HG02763 (cell line): ENCODE results near the gene ADD3.

Source experiments
- ATAC-seq: cut with Tn5 transposase; IDR thresholded peaks from one replicate; pipeline ENCODE4 v1.9.1; 2021; ENCODE audit warnings: mild to moderate bottlenecking, moderate library complexity; ENCODE audit not compliant: unreplicated experiment

The ADD3 gene, protein sequence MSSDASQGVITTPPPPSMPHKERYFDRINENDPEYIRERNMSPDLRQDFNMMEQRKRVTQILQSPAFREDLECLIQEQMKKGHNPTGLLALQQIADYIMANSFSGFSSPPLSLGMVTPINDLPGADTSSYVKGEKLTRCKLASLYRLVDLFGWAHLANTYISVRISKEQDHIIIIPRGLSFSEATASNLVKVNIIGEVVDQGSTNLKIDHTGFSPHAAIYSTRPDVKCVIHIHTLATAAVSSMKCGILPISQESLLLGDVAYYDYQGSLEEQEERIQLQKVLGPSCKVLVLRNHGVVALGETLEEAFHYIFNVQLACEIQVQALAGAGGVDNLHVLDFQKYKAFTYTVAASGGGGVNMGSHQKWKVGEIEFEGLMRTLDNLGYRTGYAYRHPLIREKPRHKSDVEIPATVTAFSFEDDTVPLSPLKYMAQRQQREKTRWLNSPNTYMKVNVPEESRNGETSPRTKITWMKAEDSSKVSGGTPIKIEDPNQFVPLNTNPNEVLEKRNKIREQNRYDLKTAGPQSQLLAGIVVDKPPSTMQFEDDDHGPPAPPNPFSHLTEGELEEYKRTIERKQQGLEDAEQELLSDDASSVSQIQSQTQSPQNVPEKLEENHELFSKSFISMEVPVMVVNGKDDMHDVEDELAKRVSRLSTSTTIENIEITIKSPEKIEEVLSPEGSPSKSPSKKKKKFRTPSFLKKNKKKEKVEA

DNA sequence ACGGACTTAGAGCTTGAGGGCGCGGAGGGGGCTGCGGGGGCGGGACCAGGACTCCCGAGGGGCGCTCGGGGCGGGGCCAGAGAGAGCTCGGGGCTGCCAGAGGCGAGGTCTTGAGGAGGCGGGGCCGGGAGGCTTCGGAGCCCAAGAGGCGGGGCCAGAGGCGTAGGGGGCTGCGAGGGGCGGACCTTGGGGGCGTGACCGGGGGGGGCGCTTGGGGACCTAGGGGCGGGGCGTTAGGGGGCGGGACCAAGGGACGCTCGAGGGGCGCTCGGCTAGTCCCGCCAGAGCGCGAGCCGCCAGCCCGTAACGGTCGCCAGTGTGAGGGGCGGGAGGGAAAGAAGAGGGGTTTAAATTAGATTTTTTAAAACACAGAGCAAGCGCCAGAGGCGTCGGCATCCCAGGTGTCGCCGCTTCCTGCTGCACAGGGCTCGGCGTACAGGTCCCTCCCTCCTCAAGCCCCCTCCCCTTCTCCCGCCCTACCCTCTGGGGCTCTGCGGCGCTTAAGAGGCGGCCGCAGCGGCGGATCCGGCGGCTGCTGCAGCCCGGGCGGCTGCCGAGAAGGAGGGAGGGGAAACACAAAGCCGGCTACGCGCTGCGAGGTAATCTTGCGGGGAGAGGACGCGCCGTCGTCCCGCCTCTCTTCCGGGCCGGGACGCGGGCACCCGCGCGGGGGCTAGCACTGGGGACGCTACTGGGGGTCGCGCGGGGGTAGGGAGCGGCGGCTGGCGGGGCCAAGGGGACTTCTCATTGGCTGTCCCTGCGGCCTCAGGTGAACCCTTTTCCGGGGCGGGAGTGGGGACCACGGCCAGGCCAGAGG lies at the start of gene ADD3:
TSS of gene ADD3 (plus strand) at position 284 of the 817 bp plus-strand sequence. CDS start 92,670 bp downstream, outside the sequence.
- peak; percentile 61 for ATAC-seq

DNA sequence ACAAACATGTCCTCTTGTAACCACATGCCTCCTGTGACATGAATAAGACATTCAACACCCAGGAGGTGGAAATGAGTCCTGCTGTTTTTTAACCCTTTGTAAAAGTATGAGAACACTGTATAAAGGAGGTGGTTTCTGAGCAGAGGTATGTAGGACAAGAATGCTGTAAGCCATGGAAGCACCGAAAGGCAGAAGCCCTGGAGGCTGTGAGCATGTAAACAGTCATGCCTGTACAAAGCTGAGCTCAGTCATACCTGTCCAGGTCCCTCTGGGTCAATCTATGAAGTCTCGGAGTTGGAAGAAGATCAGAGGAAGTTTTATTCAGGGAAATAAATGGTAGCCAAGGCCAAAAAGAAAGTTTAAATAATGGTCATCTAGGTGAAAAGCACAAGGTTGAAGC lies 49.7 kb upstream of the ADD3 start:
- ATAC-seq: no peak

DNA sequence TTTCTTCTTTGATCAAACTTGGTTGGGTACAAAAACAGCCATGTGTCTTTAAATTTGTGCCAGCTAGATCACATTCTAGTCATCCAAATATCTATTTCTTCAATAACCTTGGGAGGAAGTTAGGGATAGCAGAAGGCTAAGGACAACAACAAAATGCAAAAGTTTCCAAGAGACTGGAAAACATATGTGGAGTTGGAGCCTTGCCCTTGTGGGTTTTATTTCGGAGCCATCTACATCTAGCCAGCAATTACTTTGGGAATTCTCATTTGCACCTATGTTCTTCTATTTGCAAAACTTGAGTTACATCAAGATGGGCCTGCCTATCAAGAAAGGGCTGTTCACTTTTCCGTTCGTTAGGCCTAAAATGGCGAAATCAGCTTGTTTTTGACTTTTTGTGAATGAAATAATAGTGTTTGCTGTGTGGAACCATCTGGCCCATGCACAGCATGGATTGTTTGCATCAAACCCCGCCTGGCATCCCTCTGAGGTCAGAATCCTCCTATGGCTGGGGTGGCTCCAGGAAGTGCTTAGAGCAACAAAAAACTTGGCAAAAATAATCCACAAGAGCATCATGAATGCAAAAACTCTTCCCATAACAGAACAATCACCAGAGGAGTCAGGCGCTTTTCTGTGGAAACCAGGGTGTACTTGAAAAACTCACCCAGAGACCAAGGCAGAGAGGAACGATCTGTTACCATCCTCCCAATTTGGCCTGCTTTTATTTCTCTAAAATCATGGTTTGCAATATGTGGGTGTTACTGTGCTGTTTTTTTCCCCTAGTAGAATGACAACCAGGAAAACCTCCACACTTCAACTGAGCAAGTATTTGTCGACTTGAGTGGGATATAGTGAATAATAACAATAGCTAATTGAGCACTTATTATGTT lies 48.3 kb upstream of the ADD3 start:
- no peak for ATAC-seq

DNA sequence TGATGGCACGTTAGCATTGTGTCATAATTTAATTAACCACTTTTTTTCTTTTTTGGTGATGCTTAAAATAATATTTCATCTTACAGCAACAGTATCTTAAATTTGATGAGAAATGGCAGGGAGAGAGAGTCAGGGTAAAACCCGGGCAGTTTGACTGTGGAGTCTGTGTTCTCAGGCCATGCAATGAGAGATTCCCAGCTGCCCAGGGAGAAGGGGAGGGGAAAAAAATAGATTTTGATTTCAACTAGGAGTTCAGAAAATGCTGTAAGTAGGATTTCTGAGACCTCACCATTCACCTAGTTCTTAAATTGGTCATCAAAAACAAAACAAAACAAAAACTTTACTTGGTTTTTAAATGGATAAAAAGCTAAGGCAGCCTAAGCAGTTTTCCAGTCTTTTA lies 47.1 kb upstream of the ADD3 start:
- no peak for ATAC-seq

DNA sequence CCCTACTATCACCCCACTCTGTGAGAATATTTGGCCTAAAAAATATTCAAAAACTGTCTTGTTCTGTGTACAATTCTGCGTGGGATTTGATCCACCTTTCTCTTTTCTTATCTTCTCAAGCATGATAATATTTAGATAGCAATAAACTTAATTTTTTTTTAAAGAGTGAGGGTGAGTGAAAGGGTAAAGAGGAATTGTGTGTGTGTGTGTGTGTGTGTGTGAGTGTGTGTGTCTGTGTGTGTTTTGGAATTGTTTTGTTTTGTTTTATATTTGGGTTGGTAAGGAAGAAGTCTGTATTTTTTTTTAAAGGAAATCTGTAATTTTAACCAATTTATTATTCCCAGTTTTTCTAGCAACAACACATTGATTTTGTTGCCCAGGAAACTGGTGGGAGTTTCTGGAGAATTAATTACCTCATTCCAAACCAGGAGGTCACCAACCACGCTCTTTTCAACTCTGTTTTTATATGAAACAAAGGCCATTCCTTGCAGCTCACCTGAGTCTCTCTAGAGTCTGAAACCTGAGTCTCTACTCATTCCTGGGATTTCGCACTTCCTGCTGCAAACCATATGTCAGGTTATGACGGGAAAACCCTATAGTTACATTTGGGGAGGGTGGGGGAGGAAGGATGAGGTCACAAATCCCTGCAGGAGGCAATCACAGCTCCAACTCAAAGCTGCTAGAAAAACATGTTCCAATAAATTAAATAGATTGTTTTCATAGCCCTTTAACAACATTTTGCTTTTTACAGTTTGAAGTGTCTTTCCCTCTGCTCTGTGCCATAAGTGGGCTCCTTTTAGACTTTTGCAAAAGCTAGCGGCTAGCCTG lies 46.4 kb upstream of the ADD3 start:
- ATAC-seq: no peak

DNA sequence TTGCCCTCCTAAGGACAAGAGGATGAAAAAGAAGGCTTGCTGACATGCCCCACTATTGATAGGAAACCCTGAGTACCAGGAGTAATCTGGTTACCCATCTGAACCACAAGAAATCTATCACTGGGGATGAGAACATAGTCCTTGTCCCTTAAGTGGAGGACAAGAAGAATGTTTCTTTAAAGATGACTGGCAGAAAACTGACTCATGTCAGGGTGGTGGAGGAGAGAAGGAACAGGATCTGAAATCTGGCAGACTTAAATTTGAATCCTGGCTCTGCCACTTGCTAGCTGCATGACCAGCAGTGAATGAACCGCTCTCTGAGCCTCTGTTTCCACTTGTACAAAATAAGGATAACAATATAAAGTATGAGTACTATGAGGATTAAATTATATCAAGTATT lies 45.5 kb upstream of the ADD3 start:
- no peak for ATAC-seq

DNA sequence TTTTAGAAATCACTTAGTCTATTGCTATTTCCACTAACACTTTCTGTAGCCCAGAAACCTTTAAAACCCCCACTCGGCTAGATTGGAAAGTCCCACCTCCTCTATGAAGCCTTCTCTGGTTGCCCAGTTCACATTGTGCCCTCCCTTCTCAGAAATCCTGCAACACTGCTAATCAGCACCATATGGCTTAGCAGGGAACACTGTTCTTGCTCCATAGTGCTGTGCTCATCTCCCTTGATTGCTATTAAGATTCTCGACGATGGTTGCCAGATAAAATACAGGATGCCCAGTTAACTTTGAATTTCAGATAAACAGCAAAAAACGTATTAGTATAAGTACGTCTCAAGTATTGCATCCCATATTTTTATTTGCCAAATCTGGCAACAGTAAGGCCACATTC lies 44.3 kb upstream of the ADD3 start:
- no peak for ATAC-seq

DNA sequence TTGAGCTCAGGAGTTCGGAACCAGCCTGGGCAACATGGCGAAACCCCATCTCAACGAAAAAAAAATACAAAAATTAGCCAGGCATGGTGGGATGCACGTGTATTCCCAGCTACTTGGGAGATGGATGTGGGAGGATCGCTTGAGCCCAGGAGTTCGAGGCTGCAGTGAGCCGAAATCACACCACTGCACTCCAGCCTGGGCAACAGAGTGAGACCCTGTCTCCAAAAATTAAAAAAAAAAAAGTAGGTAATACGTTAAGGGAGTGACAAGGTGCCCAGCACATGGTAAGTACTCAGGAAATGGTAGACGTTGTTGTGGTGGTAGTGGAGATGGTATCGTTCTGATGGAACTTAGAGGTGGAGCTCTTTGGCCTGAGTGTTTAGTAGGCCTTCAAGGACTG lies 43.5 kb upstream of the ADD3 start:
- no peak for ATAC-seq

DNA sequence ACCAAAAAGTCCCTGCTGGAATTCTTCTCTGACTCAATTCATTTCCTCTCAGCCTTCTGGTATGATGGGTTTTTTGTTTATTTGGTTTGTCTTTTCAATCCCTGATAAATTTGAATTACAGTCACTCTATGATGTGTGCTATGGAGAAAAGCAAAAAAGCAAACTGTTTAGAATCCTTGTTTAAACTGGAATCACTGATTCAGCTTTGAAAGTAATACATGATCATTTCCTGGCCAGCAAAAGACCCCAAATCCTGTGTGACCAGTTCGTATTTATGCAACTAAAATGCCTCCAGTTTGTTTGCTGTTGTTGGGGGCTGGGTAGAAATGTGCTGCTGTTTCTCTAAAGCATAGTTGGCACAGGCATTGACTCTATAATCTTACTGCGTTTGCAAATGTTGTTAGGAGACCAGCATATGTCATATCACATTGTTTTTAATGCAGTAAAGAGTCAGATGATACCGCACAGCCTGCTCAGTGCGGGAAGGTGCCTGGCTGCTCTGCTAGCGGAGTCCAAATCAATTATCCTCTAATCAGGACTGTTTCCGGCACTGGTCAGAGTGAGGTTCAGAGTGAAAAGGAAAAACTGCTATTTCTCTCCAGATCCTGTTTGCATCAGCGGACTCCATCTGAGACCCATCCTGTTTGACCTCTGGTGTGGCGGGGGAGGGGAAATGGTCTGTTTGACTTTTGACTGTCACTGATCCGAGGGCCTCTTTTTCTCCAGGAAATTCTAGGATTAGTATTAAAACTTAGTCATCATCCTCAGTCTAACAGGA lies 40.6 kb upstream of the ADD3 start:
- no peak for ATAC-seq

DNA sequence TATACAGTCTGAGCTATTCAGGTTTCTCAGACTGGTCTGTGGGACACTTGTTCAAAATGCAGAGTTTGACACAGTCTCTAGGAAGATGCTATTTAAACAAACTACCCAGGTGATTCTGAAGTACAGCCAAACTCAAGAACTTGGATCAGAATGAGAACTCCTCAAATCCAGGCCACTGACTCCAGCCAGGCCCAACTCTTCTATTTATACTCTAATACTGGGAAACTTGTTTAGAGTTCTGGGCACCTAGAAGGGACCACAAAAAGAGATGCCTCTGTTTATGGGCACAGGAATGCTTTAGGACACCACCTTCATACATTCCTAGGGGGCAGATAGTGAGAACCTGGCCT lies 40.1 kb upstream of the ADD3 start:
- no peak for ATAC-seq

DNA sequence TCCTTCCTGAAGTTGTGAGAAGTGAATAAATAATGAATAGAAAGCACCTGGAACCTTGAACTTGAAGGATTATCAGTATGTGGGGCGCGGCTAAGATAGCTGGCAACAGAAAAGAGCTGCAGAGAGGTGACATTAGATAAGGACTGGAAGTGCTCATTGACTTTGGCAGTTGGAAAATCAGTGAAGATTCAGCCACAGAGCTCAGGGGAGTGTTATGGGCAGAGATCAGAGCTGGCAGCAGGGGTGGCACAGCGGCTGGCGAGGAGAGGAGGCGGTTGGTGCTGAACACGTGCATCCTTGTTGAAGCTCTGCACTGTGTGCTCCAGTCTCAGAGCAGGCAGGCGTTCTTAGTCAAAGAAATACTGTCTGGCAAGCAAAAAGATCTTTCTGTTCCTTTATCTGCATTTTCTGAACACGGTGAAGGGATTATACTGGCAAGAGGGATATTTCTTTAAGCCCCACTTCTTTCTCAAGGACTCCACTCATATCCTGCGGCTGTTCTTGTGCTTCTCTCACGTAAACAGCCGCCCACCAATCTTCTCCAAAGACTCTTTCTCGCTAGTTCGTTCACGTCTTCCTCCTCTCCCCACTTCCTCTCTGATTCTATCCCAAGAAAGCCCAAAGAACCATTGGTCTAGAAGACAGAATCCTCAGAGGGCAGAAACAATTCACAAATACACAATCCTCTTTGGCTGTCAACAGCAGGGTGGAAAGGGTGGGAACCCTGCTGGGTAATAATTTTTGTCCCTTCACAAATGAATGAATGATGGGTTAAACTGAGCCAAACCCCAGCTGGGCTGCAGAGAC lies 38.6 kb upstream of the ADD3 start:
- no peak for ATAC-seq

DNA sequence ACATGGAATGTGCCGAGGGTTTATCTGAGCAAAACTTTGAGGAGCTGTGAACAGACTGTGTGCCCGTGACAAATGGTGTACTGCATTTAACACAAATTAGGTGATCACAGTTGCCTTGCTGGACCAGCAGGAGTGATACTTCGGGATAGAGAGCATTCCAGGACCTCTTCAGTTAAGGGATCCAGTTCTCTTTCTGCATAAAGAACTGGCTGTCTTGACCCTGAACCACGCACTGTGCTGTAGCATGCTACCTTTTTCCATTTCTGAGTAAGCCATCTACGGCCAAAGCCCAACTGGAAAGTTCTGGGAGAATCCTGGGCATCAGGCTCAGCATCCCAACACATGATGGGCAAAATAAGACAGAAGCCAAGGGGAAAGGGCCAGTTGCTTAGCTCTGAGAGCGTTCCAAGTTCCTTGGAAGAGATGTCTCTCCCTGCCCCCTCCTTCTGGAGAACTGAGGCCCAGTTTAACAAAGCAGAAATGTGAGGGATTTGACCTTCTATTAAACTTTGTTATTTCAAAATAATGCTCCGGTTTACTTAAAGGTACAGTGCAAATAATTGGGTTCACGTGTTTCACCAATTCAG lies 37.9 kb upstream of the ADD3 start:
- no peak for ATAC-seq

DNA sequence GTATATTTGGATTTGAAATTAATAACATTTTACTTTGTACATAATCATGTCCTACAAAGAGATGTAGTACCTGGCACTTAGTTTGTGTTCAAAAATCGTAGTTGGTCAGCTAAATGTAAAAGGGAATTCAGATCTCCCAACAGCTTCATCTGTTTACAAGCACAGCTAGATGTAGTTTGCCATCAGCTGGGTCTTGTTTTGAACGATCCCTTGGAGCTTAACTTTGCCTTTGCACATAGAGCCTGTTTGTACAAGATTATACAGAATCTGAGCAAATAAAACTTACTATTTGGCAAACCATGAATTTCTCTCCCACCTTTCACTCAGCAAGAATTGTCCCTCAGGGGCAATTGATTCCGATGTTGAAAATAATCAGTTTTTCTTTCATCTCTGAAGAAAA lies 36.1 kb upstream of the ADD3 start:
- no peak for ATAC-seq

DNA sequence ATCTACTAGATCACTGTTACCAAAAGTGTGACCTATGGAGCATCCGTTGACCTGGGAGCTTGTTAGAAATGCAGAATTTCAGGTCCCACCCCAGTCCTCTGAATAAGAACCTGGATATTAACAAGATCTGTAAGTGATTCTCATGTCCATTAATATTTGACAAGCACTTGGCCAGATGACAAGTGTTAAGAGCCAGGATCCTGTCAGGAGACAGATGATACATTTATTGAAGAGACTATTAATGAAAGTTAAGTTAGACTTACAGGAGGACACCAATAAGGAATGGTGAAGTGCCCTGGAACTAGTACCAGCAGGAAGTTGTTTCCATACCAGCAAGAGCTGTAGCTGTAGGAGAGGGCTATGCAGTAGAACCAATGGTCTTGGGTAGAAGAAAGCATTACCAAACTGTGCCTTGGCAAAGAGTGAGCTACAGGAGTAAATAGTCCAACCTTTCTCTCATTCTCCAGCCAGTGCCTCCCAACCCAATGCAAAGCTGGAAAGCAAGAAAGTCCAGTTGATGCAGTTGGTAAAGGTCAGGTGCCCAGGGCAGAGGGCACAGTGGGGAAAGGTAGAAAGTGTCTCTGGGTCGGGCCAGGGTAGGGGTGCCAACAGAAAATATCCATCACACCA lies 35.3 kb upstream of the ADD3 start:
- ATAC-seq: no peak

DNA sequence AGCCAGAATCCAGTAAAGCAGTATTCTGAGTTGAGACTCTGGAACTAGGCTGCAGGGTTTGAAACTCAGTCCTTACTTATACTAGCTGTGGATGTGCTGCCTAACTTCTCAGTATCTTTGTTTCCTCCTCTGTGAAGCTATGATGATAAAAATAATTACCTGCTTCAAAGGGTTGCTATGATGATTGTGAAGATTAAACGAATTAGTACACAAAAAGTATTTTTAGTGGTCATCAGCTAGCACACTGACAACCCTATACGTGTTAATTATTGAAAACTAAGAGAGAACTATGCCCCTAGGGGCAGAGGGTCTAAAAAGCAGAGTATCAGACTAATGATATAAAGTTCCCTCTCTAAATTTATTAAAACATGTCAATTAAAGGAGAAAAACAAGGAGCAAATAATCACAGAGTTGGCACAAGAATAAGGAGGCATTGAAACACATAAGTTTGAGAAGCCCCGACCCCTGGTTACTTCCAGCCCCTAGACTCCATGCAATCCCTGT lies 34.4 kb upstream of the ADD3 start:
- ATAC-seq: no peak

DNA sequence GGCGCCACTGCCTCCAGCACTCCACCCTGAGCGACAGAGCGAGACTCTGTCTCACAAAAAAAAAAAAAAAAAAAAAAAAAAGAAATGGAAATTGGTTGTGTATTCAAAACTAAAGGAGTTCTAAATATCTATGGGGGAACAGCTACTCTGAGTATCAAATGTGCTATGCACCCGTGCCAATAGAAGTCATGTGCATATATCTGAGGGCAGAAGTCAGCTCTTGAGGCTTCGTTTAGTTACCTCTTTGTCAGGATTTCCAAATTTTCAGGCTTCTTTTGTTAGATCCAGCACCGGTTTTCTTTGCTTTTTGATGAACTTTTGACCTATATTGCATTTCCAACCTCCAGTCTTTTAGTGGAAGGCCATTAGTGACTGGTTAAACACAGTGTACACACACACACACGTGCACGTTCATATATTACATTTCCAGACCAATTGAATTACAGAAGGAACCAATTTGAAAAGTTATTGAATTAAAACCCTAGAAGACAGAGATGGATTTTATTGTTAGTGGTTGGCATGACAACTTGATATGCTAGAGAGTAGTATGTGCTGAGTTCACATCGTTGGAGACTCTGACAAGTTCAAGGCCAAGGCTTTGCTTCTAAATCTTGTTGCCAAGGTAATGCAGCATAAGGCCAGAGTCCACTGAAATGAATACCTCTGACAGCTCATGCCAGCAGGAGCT lies 33.1 kb upstream of the ADD3 start:
- ATAC-seq: no peak
